Endodermal cell (in vitro differentiated cells): ENCODE measurements around the gene CYP19A1. TPM values are rescaled to one million over a fixed set of nuclear protein-coding genes. Genes with fewer than 3 reads are reported as not detected.

Experiments
- DNase-seq: peaks from one replicate; pipeline ENCODE4 v3.0.0-alpha.2; 2017
- H3K27ac ChIP-seq: 2 replicates; pipeline ENCODE4 v1.5.1; 2013; ENCODE audit warnings: mild to moderate bottlenecking, low read depth, low read length, moderate library complexity
- H3K27me3 ChIP-seq: 2 replicates; pipeline ENCODE4 v1.6.1; 2013; ENCODE audit warnings: mild to moderate bottlenecking, low read length, moderate library complexity; ENCODE audit not compliant: insufficient read depth, control insufficient read depth, poor library complexity, severe bottlenecking
- H3K36me3 ChIP-seq: 2 replicates; pipeline ENCODE4 v1.7.0; 2013; ENCODE audit warnings: mild to moderate bottlenecking, low read length, moderate library complexity; ENCODE audit not compliant: control insufficient read depth, insufficient read depth
- H3K4me1 ChIP-seq: one replicate; pipeline ENCODE4 v1.7.0; 2013; ENCODE audit warnings: low read length; ENCODE audit not compliant: control insufficient read depth, insufficient read depth
- H3K4me3 ChIP-seq: 2 replicates; pipeline ENCODE4 v1.5.1; 2013; ENCODE audit warnings: mild to moderate bottlenecking, low read length, moderate library complexity
- H3K9ac ChIP-seq: 2 replicates; pipeline ENCODE4 v1.6.1; 2013; ENCODE audit warnings: mild to moderate bottlenecking, low read length, moderate library complexity; ENCODE audit not compliant: poor library complexity, severe bottlenecking; ENCODE audit errors: extremely low read depth
- H3K9me3 ChIP-seq: 2 replicates; pipeline ENCODE4 v1.6.1; 2013; ENCODE audit warnings: mild to moderate bottlenecking, low read length, moderate library complexity; ENCODE audit not compliant: control insufficient read depth
- H3K27ac Mint-ChIP-seq: 2 replicates; pipeline ENCODE4 v1.8.0; 2020; ENCODE audit warnings: mixed read lengths
- H3K27me3 Mint-ChIP-seq: 2 replicates; pipeline ENCODE4 v1.8.0; 2021; ENCODE audit warnings: mild to moderate bottlenecking, mixed read lengths; ENCODE audit not compliant: insufficient read depth
- H3K36me3 Mint-ChIP-seq: 2 replicates; pipeline ENCODE4 v1.8.0; 2020; ENCODE audit warnings: low read depth, mixed read lengths
- H3K4me1 Mint-ChIP-seq: 2 replicates; pipeline ENCODE4 v1.8.0; 2020; ENCODE audit warnings: mixed read lengths
- H3K4me3 Mint-ChIP-seq: 2 replicates; pipeline ENCODE4 v1.8.0; 2020; ENCODE audit warnings: mild to moderate bottlenecking, moderate library complexity, mixed read lengths
- H3K9me3 Mint-ChIP-seq: 2 replicates; pipeline ENCODE4 v1.8.0; 2020; ENCODE audit warnings: mild to moderate bottlenecking, mixed read lengths
- CTCF ChIP-seq: fragments of 200-600 bp; sonication (generic); conservative IDR thresholded peaks from 2 replicates; pipeline ENCODE4 v1.5.0; 2021; ENCODE audit warnings: antibody characterized with exemption, mild to moderate bottlenecking
- WGBS, 2 experiments: methylation state at CpG; one replicate each; pipeline versions ENCODE4 v1.1.5 to v1.1.7; 2013; ENCODE audit warnings: missing lambda C conversion rate in 2 of 2, mixed read lengths in 1 of 2; ENCODE audit not compliant: insufficient coverage in 1 of 2, insufficient read length in 1 of 2; 5-methylcytosine and 5-hydroxymethylcytosine counted together
- total RNA-seq, 2 donors: library from RNA; stranded (reverse); fragmentation: NEBNext Ultra II Directional in 1 of 2; extraction: Animal tissue kit (Norgen Biotek cat#: 25700) in 1 of 2; gene quantifications; 2 replicates in 1 of 2; 3 replicates in 1 of 2; pipeline ENCODE4 v1.2.1, GENCODE V29; 2021

CYP19A1 gene
- total RNA-seq, 2 donors from 2014 or later, result not detected

GRCh38 chr15:51195459-51195858 is 142.9 kb downstream of the CYP19A1 start:
- Mint-ChIP-seq H3K9me3 (no peaks in the 10 kb centered on the region), H3K4me1 (peaks cover 6% of the 10 kb centered on the region), H3K4me3 (no peak overlapping the region), H3K27me3 (peaks cover 23% of the 10 kb centered on the region), H3K27ac (no peak overlapping the region), H3K36me3 (no peaks in the 10 kb centered on the region)
- no peak overlapping the region for H3K27ac ChIP-seq
- no peak for DNase-seq
- no peak overlapping the region for H3K9ac ChIP-seq
- H3K27me3 ChIP-seq, result peaks cover 11% of the 10 kb centered on the region
- H3K4me1 ChIP-seq, result no peaks in the 10 kb centered on the region
- H3K9me3 ChIP-seq, result no peaks in the 10 kb centered on the region
- TF ChIP-seq CTCF, result no peak
- H3K4me3 ChIP-seq, result no peak overlapping the region
- no peaks in the 10 kb centered on the region for H3K36me3 ChIP-seq
- WGBS, 2 experiments, result 82 to 100% methylated on average over 3 of the region's 3 CpGs

- no peaks in the 10 kb centered on the region for H3K9me3 ChIP-seq
- Mint-ChIP-seq H3K4me3 (no peak overlapping the region), H3K9me3 (no peaks in the 10 kb centered on the region), H3K36me3 (no peaks in the 10 kb centered on the region), H3K27me3 (peaks cover 23% of the 10 kb centered on the region), H3K4me1 (peaks cover 6% of the 10 kb centered on the region), H3K27ac (no peak overlapping the region)
- no peak for TF ChIP-seq CTCF
- H3K4me3 ChIP-seq, result no peak overlapping the region
- H3K9ac ChIP-seq, result no peak overlapping the region
- no peak overlapping the region for H3K27ac ChIP-seq
- 20 to 70% methylated on average over 1 to 2 of the region's 2 CpGs for WGBS, 2 experiments
- no peaks in the 10 kb centered on the region for H3K36me3 ChIP-seq
- DNase-seq, result no peak
- no peaks in the 10 kb centered on the region for H3K4me1 ChIP-seq
- peaks cover 11% of the 10 kb centered on the region for H3K27me3 ChIP-seq
These were observed 144.4 kb downstream of the CYP19A1 start for GRCh38 chr15:51193979-51194378.

- H3K36me3 Mint-ChIP-seq, result no peaks in the 10 kb centered on the region
- 93% methylated on average over 4 to 6 of the region's 6 CpGs for WGBS, 2 experiments
- no peak for DNase-seq
- H3K9me3 Mint-ChIP-seq, result no peaks in the 10 kb centered on the region
- Histone ChIP-seq H3K27me3 (peaks cover 11% of the 10 kb centered on the region), H3K9me3 (no peaks in the 10 kb centered on the region), H3K9ac (no peak overlapping the region), H3K4me1 (no peaks in the 10 kb centered on the region), H3K4me3 (no peak overlapping the region), H3K27ac (no peak overlapping the region), H3K36me3 (no peaks in the 10 kb centered on the region)
- peaks cover 6% of the 10 kb centered on the region for H3K4me1 Mint-ChIP-seq
- H3K4me3 Mint-ChIP-seq, result no peak overlapping the region
- peaks cover 23% of the 10 kb centered on the region for H3K27me3 Mint-ChIP-seq
- TF ChIP-seq CTCF, result no peak
- no peak overlapping the region for H3K27ac Mint-ChIP-seq
These were observed 144.9 kb downstream of the CYP19A1 start for GRCh38 chr15:51193526-51193925.
